Smooth muscle cell of the coronary artery (primary cell): ENCODE measurements around the gene DENND11. TPM values are rescaled to one million over a fixed set of nuclear protein-coding genes. Genes with fewer than 3 reads are reported as not detected.

Source experiments
- total RNA-seq: library from RNA; depleted of rRNA; stranded (reverse); fragments of >200 nt; gene quantifications from 2 replicates; pipeline ENCODE4 v1.2.3, GENCODE V29; 2014; ENCODE audit warnings: low replicate concordance

The DENND11 gene, protein sequence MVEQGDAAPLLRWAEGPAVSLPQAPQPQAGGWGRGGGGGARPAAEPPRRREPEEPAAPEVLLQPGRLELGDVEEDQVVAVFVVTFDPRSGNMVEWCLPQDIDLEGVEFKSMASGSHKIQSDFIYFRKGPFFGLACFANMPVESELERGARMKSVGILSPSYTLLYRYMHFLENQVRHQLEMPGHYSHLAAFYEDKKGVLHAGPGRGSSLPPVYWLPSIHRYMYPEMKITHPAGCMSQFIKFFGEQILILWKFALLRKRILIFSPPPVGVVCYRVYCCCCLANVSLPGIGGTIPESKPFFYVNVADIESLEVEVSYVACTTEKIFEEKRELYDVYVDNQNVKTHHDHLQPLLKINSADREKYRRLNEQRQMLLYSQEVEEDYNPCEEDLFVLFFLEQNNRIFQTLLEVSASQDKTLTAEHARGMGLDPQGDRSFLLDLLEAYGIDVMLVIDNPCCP
- total RNA-seq, result 7.2 and 13.7 TPM in 2 replicates

DNA sequence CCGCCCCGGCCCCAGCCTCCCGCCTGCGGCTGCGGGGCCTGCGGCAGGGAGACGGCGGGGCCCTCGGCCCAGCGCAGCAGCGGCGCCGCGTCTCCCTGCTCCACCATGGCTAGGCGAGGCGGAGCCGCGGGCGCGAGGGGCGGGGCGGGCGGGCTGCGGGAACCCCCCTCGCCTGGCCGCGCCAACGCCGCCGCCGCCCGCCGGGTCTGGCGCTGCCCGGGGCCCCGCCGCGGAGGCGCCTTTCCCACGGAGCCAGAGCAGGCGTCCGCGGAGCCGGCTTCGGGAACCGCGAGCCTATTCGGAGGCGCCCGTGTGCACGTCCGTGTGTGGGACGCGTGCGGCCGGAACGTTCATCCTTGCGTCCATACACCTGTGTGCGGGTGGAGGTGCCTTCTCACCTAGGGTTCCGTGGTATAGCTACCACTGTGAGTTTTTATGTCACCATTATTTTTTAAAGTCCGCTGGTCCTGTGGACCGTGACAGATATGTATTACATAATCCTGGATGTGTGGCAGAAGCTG is at the start of gene DENND11:
Gene DENND11, minus strand, starts transcription at position 120 of the 521 bp plus-strand sequence. Its CDS starts 13 bp downstream, at position 107.

DNA sequence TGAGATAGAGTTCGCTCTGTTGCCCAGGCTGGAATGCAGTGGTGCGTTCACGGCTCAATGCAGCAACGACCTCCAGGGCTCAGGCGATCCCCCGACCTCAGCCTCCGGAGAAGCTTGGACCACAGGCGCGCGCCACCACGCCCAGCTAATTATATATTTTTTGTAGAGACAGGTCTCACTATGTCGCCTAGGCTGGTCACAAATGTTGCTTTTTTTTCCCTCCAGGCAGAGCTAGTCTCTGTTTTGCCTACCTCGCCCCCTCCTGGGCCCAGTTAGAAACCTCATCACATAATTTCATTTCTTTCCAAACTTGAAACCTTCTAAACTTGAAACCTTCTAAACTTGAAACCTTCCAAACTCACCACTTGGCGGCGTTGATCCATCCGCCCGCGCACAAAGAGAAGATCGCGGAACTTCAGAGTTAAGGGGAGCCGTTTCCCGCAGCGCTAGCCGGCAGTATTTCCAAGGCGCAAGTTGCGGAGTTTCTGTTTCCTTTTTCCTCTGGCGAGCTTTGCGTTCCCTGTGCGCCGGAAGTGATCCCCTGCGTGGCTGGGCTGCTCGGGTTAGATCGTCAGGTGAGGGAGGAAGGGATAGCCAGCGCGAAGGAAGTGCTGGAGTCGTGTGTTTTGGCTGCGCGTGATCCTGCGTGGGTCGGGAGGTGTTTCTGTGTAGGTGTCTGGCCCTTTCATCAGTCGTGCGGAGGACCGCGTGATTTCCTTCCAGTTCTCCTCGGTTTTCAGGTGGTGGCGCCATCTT is 36.0 kb upstream of the DENND11 start, which contains the start of gene SSBP1:
Gene SSBP1, plus strand, starts transcription at position 523 of the 756 bp plus-strand sequence. CDS start 809 bp downstream, outside the sequence.

DNA sequence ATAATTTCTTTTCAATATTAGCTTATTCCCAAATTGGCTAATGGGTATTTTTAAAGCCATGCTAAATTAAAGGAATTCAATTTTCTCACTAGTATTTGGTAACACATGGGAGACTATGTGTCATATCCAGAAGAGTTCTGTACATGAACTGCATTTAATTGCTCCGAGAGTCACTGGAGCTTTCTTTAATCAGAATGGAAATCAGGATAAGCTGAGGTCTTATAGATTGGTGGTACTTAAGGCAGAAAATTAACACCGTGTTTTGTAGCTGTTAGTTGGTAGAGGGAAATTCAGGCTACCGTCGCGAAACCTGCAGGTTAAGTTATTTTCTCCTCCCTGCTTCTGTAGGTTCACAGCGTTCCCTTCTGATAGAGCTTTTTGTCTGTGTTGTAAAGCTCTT is 6.4 kb upstream of the DENND11 start, which contains the start of gene WEE2:
Gene WEE2, plus strand, starts transcription at position 3 of the 400 bp plus-strand sequence. CDS start 406 bp downstream, outside the sequence.

Other genes starting within 250 kb of the DENND11 start
- 6.9 and 19.6 TPM in 2 replicates for gene AGK, start 150.8 kb downstream of the DENND11 start, total RNA-seq
- not detected in 2 replicates for gene WEE2, start 6.2 kb upstream of the DENND11 start, total RNA-seq
- 77.3 and 178 TPM in 2 replicates for gene SSBP1, start 36.2 kb upstream of the DENND11 start, total RNA-seq
- gene TAS2R3, start 61.9 kb upstream of the DENND11 start, total RNA-seq, result 0.68 and 1.8 TPM in 2 replicates
- gene TAS2R4, start 74.5 kb upstream of the DENND11 start, total RNA-seq, result 0.38 and 0.70 TPM in 2 replicates
- 0.38 and 0.59 TPM in 2 replicates for gene TAS2R5, start 88.1 kb upstream of the DENND11 start, total RNA-seq
- gene PRSS37, start 139.3 kb upstream of the DENND11 start, total RNA-seq, result not detected in 2 replicates
- not detected in 2 replicates for gene OR9A4, start 214.2 kb upstream of the DENND11 start, total RNA-seq
- not detected in 2 replicates for gene CLEC5A, start 244.8 kb upstream of the DENND11 start, total RNA-seq